Fibroblast of mammary gland (primary cell): ENCODE results near the gene C10orf67.
"Not testable (repeated sequence)": the region's sequence is repeated elsewhere in the genome, so short reads cannot be mapped to it uniquely, and the experiment has no call there.

Source experiments
- DNase-seq: peaks from one replicate; pipeline ENCODE4 v3.0.0-alpha.2; 2010; ENCODE audit warnings: low read depth
- H3K4me3 ChIP-seq: 2 replicates; pipeline ENCODE4 v1.5.1; 2011; ENCODE audit warnings: low read depth, mild to moderate bottlenecking, low read length, moderate library complexity; ENCODE audit not compliant: control insufficient read depth
- TF ChIP-seq, protein P1 (sequence below): conservative IDR thresholded peaks from 2 replicates; pipeline ENCODE4 v1.5.1; 2011; ENCODE audit warnings: low read depth, low read length, inconsistent platforms; ENCODE audit not compliant: control insufficient read depth, insufficient read depth

C10orf67 gene

DNA sequence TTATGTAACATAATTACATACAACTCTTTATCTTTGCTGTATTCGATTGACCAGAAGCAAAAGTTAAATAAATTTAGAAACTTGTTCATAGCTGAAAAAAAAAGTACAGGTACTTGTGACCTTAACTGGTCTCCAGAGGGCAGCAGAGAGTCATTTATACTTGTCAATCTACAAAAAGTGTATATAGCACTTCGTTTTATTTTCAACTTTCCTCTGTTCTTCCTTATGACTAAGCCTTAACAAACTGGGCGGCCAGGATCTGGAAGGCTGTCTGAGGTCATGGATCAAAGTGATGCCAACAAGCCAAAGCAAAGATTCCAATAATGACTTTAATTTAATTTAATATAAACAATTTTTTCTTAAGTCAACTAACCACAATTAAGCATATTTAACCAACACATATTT is 29.8 kb downstream of the C10orf67 start:
- TF ChIP-seq, protein P1, sequence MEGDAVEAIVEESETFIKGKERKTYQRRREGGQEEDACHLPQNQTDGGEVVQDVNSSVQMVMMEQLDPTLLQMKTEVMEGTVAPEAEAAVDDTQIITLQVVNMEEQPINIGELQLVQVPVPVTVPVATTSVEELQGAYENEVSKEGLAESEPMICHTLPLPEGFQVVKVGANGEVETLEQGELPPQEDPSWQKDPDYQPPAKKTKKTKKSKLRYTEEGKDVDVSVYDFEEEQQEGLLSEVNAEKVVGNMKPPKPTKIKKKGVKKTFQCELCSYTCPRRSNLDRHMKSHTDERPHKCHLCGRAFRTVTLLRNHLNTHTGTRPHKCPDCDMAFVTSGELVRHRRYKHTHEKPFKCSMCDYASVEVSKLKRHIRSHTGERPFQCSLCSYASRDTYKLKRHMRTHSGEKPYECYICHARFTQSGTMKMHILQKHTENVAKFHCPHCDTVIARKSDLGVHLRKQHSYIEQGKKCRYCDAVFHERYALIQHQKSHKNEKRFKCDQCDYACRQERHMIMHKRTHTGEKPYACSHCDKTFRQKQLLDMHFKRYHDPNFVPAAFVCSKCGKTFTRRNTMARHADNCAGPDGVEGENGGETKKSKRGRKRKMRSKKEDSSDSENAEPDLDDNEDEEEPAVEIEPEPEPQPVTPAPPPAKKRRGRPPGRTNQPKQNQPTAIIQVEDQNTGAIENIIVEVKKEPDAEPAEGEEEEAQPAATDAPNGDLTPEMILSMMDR = peak; percentile 69
- H3K4me3 ChIP-seq = no peak overlapping the region
- DNase-seq = peak; percentile 91

DNA sequence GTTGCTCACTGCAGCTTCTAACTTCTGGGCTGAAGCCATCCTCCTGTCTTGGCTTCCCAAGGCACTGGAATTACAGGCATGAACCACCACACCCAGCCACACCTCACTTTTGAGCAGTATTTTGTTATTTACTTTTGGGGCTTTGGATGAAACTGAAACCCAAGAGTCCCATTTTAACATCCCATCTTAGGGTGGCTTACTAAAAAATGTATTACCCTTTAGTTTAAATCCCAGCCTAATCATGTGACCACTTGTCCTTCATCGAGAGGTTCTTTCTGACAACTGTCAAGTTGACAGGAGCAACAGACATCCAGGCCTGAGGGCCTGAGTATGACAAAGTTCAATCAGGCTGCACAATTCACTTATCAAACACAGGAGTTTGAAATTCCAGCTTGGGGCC is 33.6 kb downstream of the C10orf67 start:
- H3K4me3 ChIP-seq = no peak overlapping the region
- TF ChIP-seq, protein P1 = no peak
- no peak for DNase-seq

DNA sequence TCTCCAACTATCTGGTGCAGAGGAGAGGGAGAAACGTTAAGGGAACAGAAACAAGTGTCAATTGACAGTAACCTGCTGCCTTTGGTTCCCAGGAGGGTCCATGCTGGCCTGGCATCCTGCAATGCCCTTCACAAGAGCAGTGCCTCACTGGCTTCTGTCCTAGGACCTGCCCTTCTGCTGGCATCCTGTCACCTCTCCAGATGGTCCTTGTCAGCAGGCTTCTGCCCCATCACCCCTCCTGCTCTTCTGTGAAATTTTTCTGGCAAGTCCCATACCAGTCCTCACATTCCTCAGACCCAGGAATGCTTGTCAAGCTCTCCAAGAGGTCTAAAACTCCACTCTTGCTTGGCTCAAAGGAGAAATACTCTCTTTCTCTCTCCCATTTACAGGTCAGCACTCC is 34.2 kb downstream of the C10orf67 start:
- no peak overlapping the region for H3K4me3 ChIP-seq
- no peak for DNase-seq
- TF ChIP-seq, protein P1 = no peak

DNA sequence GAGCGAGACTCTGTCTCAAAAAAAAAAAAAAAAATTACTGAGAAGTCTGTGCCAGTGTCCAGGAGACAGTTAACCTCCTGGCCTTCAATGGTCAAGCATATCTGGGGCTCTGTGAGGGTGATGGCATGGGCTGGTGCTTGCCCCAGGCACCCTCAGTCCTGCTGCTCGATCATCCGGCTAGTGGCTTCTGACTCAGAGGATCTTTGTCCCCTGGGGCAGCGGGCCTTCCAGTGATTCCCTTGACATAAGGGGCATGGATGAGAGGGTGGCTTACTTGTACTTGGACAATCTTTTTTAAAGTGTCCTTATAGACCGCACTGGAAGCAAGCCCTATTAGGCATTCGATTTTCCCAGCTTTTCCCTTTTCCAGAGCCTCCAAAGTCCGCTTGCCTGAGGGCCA is 44.6 kb downstream of the C10orf67 start:
- not testable (repeated sequence) for H3K4me3 ChIP-seq, DNase-seq

DNA sequence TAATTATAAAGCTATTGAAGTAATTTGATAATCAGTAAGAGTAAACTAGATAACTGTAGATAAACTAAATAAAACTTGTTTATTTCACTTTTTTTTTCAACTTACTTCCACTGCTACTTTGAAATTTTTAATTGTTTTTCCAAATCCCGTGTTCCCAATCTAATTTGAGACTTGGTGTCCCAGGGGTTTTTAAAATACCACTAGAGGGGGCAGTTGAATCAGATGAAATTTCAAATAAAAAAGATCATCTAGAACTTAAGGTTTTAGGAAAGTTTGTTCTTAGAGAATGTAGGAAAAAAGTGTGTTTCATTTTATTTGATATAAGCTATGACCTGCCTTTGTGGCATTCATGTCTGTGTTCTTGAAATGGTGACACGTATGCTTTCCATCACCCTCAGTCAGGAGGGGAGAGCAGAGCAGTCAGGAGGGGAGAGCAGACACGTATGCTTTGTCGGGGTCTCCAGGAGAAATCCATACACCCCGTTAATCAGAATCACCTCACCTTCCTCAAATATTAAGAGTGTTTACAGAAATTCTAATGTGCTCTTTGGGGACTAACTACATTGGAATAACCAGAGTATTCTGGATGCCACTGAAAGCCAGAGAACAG is 49.9 kb downstream of the C10orf67 start:
- peak; percentile 20 for DNase-seq
- TF ChIP-seq, protein P1 = peak; percentile 60
- no peak overlapping the region for H3K4me3 ChIP-seq

DNA sequence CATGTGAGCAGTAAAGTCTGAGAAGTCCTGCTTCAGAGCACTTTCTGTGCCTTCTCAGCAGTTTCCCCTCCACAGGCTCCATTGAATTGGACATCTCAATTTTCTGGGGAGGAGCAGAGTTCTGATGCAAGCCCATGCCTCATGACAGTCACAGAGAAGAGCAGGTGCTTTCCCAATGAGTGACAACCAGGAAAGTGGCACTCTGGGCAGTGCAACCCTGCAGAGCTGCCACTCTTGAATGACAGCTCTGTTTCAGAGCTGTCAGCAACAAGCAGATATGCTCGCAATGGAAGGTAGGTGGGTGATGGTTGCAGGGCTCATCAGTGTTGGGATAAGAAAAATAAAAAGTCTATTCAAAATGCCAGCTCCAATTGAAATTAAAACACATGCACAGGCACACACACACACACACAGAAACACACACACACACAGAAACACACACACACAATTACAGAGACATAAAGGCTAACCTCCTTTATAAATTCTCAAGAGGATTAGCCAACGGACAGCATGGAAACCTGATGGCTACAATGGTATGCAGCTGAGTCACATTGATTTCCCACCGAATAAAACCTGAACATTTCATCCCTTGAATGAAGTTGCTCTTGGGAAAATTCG is 50.5 kb downstream of the C10orf67 start:
- TF ChIP-seq, protein P1 = no peak
- peak; percentile 6 for DNase-seq
- no peak overlapping the region for H3K4me3 ChIP-seq

DNA sequence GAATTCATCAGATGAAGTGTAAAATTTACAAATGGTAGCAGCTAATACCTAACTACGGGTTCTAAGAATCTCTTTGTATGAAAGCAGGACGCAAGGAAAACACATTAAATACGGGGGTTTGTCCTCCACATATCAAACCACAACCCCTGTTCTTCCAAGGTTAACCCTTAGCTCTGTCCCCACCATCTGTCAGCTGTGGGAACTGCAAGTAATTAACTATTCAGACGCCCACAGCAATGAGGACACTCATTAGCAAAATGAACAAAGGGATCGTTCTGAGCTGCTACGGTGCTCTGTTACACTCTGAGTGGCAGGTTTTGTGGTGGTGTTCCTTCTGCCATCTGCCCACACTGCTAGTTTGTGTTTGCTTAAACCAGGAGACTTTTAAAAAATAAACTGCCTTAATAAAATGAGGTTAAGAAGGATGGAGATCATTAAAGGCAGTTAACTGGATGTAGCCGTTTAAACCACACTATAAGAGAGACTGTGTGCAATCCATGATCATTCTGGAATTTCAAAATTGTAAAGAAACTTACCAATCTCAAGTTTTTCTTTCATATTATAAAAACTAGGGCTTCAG is 51.4 kb downstream of the C10orf67 start:
- TF ChIP-seq, protein P1 = peak; percentile 64
- DNase-seq = peak; percentile 40
- H3K4me3 ChIP-seq = no peak overlapping the region
